Limb (tissue), 2 donors: ENCODE results near the gene ARAP1.

Experiments used
- DNase-seq, 2 donors: peaks; one replicate each; pipeline ENCODE4 v3.0.0-alpha.2; 2016; ENCODE audit errors: extremely low spot score in 2 of 2

The ARAP1 gene

DNA sequence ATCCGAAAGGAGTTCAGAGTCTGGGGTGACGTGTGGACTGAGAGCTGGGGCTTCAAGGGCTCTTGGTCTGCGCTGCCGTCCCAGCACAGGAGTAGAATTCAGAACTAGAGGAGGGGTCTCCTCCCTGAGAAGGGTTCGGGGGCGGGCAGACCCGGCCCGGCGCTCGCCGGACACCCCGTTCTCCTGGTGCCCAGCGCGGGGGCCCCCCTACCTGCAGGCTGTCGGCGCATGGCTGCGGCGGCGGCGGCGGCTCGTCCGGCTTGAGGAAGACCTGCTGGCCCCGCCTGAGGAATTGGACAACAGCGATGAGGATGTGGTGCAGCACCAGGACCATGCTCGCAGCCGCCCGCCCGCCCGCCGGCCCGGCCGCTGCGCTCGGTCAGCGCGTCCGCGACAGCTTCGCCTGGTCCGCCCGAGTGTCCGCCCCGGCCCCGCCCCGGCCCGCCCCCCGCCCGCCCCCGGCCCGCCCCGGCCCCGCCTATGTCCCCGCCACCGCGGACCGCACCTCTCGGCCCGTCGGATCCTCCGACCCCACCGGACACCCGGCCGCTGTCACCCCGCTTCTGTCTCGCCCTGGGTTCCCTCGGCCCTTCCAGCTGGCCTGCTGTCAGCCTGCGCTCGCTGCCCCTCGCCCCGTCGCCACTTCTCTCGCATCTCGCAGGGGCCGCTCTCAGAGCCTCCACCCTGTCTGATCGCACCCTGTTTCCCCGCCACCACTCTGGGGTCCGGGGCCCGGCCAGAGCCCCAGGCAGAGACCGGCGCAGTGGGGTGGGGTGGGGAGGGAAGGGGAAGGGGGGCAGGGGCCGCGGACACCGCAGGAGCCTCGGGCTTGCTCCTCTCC is 109.9 kb downstream of the ARAP1 start:
- DNase-seq: peak in 1 of 2 donors; percentile 59

DNA sequence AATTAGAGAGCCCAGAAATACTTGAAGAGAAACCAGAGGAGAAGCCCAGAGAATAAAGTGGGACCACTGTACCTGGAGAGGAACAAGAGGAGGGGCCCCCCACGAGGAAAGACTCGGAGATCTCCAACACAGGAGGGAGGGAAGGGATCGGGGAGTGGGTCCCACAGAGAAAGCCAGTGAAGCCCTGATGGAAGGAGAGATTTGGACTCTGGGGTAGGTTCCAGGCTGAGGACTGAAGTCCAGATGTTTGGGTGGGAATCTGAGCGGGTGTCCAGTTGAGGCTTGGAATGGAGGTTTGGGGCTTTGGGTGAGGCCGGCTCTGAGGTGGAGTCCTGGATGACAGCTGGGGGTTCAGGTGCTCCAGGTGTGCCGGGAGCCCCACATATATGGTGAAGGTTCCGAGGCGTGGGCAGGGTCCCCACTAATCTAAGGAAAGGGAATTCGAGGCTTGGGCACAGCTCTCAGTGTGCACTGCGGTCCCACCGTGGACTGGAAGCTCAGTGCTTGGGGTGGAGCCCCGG is 110.6 kb downstream of the ARAP1 start:
- DNase-seq: no peak

DNA sequence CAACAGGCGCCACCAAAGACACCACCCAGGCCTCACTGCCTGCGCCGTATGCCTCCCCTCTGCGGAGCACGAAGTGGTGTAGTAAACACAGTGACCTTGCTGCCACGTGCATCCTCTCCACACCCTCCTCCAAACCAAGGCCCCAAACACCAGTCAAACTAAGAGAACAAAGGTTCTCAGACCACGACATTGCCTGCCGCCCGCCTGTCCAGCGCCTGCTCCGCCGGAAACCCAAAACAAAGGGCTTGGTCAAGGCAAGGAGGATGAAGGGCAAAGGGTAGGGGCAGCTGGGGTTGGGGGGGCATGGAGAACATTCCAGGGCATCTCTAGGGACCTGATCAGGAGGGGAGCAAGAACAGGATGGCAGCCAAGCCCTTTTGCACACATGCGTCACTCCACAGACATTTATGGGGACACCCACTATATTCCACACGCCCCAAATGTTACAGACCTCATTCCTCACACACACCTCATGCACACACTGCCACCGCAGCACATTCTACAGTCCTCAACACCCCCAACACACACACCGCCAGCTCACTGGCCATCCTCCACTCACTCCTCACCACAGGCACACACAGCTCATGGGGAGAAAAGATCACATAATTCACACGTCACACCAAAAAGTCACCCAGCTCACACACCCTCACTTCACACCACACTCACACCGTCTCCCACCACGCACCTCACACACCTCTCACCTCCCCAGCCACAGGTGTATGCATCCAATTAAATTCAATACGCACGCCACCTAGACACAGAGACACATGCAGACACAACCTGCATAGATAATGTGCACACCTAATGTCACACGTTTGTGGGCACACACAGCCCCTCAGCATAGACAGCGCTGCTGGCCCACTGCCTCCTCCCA is 112.5 kb downstream of the ARAP1 start:
- no peak for DNase-seq

DNA sequence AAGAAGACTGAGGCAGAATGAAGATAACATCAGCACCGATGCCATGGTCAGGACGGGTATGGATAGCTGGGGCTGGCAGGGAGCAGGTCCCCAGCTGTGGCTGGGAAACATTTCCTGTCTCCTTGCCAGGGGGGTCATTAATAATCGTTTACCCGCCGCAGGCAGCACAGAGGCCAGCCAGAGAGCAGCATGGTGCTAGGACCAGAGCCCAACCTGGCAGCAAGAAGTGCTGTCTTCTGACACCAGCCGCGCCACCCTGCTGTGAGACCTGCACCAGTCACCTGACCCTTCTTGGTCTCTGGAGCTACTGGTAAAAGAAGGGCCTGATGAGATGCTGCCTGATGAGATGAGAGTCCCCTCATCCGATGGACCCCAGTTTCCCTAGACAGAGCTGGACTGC is 114.3 kb downstream of the ARAP1 start:
- no peak for DNase-seq

DNA sequence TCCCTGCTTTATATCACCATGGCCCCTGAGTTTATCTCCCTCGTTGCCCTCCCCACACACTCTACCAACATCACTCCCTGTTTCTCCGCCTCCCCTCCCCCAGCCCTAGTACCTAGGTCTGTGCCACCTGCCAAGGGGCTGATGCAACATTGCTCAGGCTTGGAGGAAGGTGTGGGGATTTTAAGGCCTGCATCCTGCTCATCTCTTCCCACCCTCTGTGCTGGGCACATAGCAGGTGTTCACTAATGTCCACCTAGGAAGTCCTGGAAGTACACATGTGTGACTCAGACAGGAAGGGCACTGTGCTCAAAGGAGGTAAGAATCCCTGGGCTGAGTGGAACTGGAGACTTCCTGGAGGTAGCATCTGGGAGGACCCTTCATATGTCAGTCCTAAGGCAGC is 115.0 kb downstream of the ARAP1 start:
- DNase-seq: no peak

GRCh38 chr11:72636376-72636775 is 115.8 kb downstream of the ARAP1 start:
- no peak for DNase-seq

GRCh38 chr11:72635933-72636332 is 116.3 kb downstream of the ARAP1 start:
- DNase-seq: no peak

DNA sequence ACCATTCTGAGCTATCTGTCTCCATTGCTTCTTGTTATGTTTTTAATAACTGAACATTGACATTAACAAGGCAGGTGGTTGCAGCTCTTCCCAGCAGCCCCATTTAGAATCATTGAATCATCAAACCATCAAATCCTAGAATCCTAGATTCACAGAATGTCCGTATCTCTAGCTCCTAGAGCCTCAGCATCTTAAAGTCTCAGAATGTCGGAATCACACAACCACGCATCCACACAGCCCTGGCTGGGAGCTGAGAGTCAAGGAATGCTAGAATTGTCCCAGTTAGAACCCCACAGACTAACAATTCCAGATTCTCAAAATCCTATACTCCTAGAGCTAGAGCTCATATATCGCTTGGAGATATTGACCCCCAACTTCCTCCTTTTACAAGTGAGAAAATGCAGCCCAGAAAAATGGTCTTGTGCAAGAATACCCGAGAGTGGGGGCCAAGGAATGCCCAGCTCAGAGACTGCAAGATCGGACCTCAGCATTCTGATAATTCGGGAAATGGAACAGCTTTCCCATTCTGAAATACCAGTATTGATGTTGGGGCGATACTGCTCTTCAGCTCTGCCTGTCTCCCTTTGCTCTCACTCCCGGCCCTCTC is 116.8 kb downstream of the ARAP1 start:
- no peak for DNase-seq
